Fibroblast of pulmonary artery (primary cell): Measurements from ENCODE around the gene DDX47.
"Not testable (repeated sequence)": the region's sequence is repeated elsewhere in the genome, so short reads cannot be mapped to it uniquely, and the experiment has no call there.

Experiments used
- DNase-seq: peaks from one replicate; pipeline ENCODE4 v3.0.0-alpha.2; 2010; ENCODE audit warnings: low read depth
- H3K4me3 ChIP-seq: replicated peaks from 2 replicates; pipeline ENCODE4 v1.5.1; 2011; ENCODE audit warnings: low read depth, mild to moderate bottlenecking, control low read depth, low read length, moderate library complexity
- TF ChIP-seq, protein P1 (sequence below): IDR thresholded peaks from 2 replicates; pipeline ENCODE4 v1.5.1; 2011; ENCODE audit warnings: mild to moderate bottlenecking, control low read depth, low read length, inconsistent platforms; ENCODE audit errors: missing control alignments

Gene DDX47

DNA sequence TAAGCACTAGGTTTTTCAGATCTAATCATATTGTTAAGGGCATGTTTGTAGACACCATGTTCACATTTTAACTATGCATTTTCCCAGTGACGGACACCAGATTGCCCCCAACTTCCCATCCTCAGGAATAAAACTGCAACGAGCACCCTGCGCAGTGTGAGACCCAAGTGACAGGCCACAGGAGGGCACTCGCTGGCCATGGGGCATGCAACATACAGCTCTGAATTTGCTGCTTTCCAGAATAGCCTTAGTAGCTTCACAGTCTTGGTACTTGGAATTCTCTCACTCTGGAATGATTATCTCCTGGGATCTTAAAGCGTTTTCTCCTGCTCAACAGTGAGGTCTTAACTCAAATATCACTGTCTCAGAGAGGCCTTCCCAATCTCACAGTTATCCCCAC lies 972 bp upstream of the DDX47 start:
- no peak for DNase-seq
- no peak overlapping the region for H3K4me3 ChIP-seq
- TF ChIP-seq, protein P1, sequence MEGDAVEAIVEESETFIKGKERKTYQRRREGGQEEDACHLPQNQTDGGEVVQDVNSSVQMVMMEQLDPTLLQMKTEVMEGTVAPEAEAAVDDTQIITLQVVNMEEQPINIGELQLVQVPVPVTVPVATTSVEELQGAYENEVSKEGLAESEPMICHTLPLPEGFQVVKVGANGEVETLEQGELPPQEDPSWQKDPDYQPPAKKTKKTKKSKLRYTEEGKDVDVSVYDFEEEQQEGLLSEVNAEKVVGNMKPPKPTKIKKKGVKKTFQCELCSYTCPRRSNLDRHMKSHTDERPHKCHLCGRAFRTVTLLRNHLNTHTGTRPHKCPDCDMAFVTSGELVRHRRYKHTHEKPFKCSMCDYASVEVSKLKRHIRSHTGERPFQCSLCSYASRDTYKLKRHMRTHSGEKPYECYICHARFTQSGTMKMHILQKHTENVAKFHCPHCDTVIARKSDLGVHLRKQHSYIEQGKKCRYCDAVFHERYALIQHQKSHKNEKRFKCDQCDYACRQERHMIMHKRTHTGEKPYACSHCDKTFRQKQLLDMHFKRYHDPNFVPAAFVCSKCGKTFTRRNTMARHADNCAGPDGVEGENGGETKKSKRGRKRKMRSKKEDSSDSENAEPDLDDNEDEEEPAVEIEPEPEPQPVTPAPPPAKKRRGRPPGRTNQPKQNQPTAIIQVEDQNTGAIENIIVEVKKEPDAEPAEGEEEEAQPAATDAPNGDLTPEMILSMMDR = no peak

DNA sequence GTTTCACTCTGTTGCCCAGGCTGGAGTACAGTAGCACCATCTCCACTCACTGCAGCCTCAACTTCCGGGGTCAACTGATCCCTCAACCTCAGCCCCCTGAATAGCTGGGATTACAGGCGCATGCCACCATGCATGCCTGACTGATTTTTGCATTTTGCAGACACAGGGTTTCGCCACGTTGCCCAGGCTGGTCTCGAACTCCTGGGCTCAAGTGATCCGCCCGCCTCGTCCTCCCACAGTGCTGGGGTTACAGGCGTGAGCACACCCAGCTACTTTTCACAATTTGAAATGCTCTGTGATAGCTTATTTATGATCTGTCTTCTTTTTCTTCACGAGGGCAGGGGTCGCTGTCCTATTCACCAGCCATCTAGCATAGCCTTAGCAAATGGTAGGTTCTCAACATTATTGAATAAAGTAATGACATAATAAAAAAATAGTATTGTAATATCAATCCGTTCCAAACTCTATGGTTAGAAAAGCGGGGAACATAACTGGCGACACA lies 477 bp upstream of the DDX47 start:
- no peak overlapping the region for H3K4me3 ChIP-seq
- TF ChIP-seq, protein P1 = no peak
- DNase-seq = no peak

DNA sequence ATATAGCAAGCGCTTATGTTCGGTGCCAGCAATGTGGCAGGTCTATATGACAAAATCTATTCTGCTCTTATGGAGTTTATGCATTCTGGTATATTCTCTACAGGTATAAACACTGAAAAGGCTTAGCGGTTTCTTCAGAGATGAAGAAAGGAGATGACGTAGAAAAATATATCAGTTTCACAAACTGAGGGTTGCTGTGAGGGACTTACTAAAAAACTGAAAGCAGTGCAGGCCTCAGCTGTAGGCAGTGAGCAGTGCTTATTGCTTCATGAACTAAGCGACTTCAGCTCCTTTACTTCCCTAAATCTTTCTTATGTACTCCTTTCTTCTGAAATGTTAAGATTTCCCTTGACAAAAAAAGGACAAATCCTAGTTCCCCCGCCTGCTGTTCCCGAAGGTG lies 4.5 kb downstream of the DDX47 start:
- TF ChIP-seq, protein P1 = no peak
- H3K4me3 ChIP-seq = no peak overlapping the region
- DNase-seq = no peak

DNA sequence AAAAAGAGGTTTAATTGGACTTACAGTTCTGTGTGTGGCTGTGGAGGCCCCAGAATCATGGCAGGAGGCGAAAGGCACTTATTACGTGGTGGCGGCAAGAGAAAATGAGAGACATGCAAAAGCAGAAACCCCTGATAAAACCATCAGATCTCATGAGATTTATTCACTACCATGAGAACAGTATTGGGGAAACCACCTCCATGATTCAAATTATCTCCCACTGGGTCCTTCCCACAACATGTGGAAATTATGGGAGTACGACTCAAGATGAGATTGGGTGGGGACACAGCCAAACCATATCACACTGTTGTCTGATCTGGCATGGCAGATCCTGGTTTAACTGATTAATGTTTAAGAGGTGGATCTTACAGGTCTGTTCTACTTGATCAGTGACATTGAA lies 5.6 kb downstream of the DDX47 start:
- no peak overlapping the region for H3K4me3 ChIP-seq
- TF ChIP-seq, protein P1 = no peak
- DNase-seq = no peak

DNA sequence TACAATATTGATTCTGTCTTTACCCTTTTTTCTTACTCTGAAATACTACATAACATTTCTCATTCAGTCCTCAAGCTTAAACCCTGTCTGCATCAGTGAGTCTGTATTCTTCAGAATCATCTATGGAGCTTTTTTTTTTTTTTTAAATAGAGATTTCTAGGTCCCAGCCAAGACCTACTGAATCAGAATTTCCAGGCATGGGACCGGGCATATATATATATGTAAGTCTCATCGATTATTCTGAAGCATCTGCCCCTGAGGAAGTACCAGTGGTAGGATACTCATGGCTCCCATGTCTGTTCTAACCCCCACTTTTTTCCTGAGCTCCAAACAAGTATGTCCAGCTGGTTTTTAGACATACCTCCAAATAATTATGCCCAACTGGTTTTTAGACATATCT lies 6.1 kb downstream of the DDX47 start:
- DNase-seq = no peak
- no peak overlapping the region for H3K4me3 ChIP-seq
- TF ChIP-seq, protein P1 = no peak

DNA sequence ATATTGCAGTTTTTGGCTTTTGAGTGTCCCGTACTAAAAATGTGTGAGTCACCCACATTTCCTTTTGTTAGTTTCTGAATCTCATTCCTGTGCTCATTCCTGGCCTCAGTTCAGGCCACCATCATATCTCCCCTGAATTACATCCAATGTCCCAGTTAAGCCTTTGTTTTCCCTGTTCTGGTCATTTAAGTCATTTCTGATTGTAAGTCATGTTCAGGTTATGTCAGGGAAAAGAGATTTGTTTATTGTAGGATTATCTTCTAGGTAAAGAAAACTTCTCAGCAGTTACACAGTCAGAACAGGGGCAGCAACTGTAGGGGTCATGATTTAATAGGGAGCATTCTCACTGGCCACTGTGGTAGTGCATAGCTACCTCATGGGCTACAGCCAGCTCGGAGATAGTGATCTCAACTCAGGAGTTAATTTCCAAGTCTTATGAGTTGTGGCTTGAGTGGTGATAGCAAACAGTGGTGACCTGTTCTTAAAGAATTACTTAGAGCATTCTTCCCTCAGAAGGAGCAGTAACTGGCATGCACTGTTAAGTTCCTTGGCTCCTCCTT lies 6.7 kb downstream of the DDX47 start:
- DNase-seq = peak; percentile 91
- TF ChIP-seq, protein P1 = no peak
- no peak overlapping the region for H3K4me3 ChIP-seq

DNA sequence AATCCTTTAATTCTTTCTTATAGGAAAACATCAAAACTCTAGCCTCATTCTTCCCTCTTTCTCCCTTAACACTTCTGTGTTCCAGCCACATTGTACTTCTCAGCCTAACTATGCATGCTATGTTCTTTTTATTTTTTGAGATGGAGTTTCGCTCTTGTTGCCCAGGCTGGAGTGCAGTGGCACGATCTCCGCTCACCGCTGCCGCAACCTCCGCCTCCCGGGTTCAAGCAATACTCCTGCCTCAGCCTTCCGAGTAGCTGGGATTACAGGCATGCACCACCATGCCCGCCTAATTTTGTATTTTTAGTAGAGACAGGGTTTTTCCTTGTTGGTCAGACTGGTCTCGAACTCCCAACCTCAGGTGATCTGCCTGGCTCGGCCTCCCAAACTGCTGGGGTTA lies 7.2 kb downstream of the DDX47 start:
- not testable (repeated sequence) for H3K4me3 ChIP-seq, DNase-seq
